K562 (cell line): ENCODE measurements around the gene GALNT12. TPM values are rescaled to one million over a fixed set of nuclear protein-coding genes. Genes with fewer than 3 reads are reported as not detected.

Experiments used
- ADNP ChIP-seq: fragments of 200-800 bp; sonication (Bioruptor generic); IDR thresholded peaks from 2 replicates; pipeline ENCODE4 v1.6.1; 2016; ENCODE audit warnings: missing genetic modification characterization, missing compliant biosample characterization
- CBFA2T2 ChIP-seq: fragments of 450-650 bp; conservative IDR thresholded peaks from 2 replicates; pipeline ENCODE4 v1.6.1; 2017; ENCODE audit warnings: mild to moderate bottlenecking
- CBFA2T3 ChIP-seq: fragments of 450-650 bp; IDR thresholded peaks from 2 replicates; pipeline ENCODE4 v1.6.1; 2017
- CBX1 ChIP-seq: sonication (generic); IDR thresholded peaks from 2 replicates; pipeline ENCODE4 v1.6.1; 2016; ENCODE audit warnings: antibody characterized with exemption, low read depth, mild to moderate bottlenecking
- DMBX1 ChIP-seq: fragments of 250-450 bp; sonication (Bioruptor Pico); IDR thresholded peaks from 2 replicates; pipeline ENCODE4 v1.8.0; 2022; ENCODE audit warnings: inconsistent platforms, mild to moderate bottlenecking, moderate library complexity, borderline replicate concordance
- ELK1 ChIP-seq: sonication (generic); formaldehyde crosslinking; IDR thresholded peaks from 2 replicates; pipeline ENCODE4 v1.8.1; 2022; ENCODE audit warnings: missing genetic modification reagents
- EWSR1 ChIP-seq: fragments of 450-650 bp; IDR thresholded peaks from 2 replicates; pipeline ENCODE4 v1.6.1; 2018; ENCODE audit warnings: borderline replicate concordance, mild to moderate bottlenecking, low read depth, moderate library complexity; ENCODE audit not compliant: partially characterized antibody
- GATAD2A ChIP-seq: fragments of 450-650 bp; IDR thresholded peaks from 2 replicates; pipeline ENCODE4 v1.6.1; 2017
- MAFF ChIP-seq: IDR thresholded peaks from 2 replicates; pipeline ENCODE4 v1.6.1; 2012; ENCODE audit warnings: low read length, improper control_type of control experiment
- MAFK ChIP-seq: IDR thresholded peaks from 2 replicates; pipeline ENCODE4 v1.6.1; 2011; ENCODE audit warnings: low read length, improper control_type of control experiment
- NCOA4 ChIP-seq: fragments of 450-650 bp; IDR thresholded peaks from 2 replicates; pipeline ENCODE4 v1.6.1; 2018; ENCODE audit warnings: mild to moderate bottlenecking; ENCODE audit not compliant: partially characterized antibody
- NEUROD1 ChIP-seq: fragments of 150-350 bp; IDR thresholded peaks from 2 replicates; pipeline ENCODE4 v1.6.1; 2014; ENCODE audit warnings: borderline replicate concordance, low read length, low read depth; ENCODE audit not compliant: partially characterized antibody
- POLR2G ChIP-seq: fragments of 200-400 bp; formaldehyde crosslinking; IDR thresholded peaks from 2 replicates; pipeline ENCODE4 v1.6.1; 2017; ENCODE audit warnings: low read depth, mild to moderate bottlenecking, antibody characterized with exemption, low read length, moderate library complexity
- RBFOX2 ChIP-seq: fragments of 200-400 bp; formaldehyde crosslinking; IDR thresholded peaks from 2 replicates; pipeline ENCODE4 v1.6.1; 2017; ENCODE audit warnings: low read depth, mild to moderate bottlenecking, low read length, moderate library complexity
- TBL1XR1 ChIP-seq, 2 experiments: IDR thresholded peaks; 2 replicates each; pipeline ENCODE4 v1.6.1; 2012; ENCODE audit warnings: improper control_type of control experiment in 2 of 2, low read length in 2 of 2, mild to moderate bottlenecking in 1 of 2
- ZNF133 ChIP-seq: fragments of 250-450 bp; sonication (Bioruptor Pico); IDR thresholded peaks from 2 replicates; pipeline ENCODE4 v1.4.0; 2020; ENCODE audit warnings: mild to moderate bottlenecking
- ZNF347 ChIP-seq: fragments of 450-650 bp; formaldehyde crosslinking; IDR thresholded peaks from 2 replicates; pipeline ENCODE4 v1.4.0; 2020; ENCODE audit warnings: low read depth, mild to moderate bottlenecking, moderate library complexity
- ZNF592 ChIP-seq: fragments of 450-650 bp; IDR thresholded peaks from 2 replicates; pipeline ENCODE4 v1.6.1; 2017; ENCODE audit warnings: antibody characterized with exemption, mild to moderate bottlenecking
- ZNF717 ChIP-seq: fragments of 250-450 bp; sonication (Bioruptor Pico); IDR thresholded peaks from 2 replicates; pipeline ENCODE4 v1.5.0; 2021
- polyA plus RNA-seq, 8 experiments: library from polyadenylated mRNA; depleted of rRNA in 4 of 8; stranded (reverse) in 5 of 8; unstranded in 3 of 8; fragments of >200 nt; fragmentation: Nextera tagmentation in 2 of 8; fragmentation: Illumina TruSeq in 1 of 8; extraction: Ambion mirVana in 2 of 8; extraction: Trizol in 1 of 8; gene quantifications; 2 replicates each; pipeline versions ENCODE4 v1.2.1 to v1.2.3, GENCODE V29; 2011 to 2014; ENCODE audit warnings: inconsistent platforms in 1 of 8, missing spikeins in 1 of 8
- total RNA-seq, 7 experiments: library from RNA; depleted of rRNA in 6 of 7; stranded (reverse); fragments of >200 nt in 6 of 7; fragmentation: Illumina TruSeq in 2 of 7; extraction: Trizol in 2 of 7; gene quantifications; 2 replicates each; pipeline versions ENCODE4 v1.2.1 to v1.2.3, GENCODE V29; 2011 to 2021; ENCODE audit warnings: low replicate concordance in 1 of 7
- TF ChIP-seq, protein P1 (sequence below): fragments of 450-650 bp; formaldehyde crosslinking; IDR thresholded peaks from 2 replicates; pipeline ENCODE4 v1.4.0; 2022; ENCODE audit warnings: missing genetic modification characterization
- TF ChIP-seq, protein P2 (sequence below): sonication (generic); formaldehyde crosslinking; IDR thresholded peaks from 2 replicates; pipeline ENCODE4 v1.8.0; 2022; ENCODE audit warnings: mild to moderate bottlenecking, low read depth, missing genetic modification reagents

GALNT12 gene
- total and polyA plus RNA-seq, 9 of the 15 experiments (the other 6 are each of a cell fraction or from before 2014, with no cell fraction given): 29.7 to 82.9 (median 44.2) TPM

DNA sequence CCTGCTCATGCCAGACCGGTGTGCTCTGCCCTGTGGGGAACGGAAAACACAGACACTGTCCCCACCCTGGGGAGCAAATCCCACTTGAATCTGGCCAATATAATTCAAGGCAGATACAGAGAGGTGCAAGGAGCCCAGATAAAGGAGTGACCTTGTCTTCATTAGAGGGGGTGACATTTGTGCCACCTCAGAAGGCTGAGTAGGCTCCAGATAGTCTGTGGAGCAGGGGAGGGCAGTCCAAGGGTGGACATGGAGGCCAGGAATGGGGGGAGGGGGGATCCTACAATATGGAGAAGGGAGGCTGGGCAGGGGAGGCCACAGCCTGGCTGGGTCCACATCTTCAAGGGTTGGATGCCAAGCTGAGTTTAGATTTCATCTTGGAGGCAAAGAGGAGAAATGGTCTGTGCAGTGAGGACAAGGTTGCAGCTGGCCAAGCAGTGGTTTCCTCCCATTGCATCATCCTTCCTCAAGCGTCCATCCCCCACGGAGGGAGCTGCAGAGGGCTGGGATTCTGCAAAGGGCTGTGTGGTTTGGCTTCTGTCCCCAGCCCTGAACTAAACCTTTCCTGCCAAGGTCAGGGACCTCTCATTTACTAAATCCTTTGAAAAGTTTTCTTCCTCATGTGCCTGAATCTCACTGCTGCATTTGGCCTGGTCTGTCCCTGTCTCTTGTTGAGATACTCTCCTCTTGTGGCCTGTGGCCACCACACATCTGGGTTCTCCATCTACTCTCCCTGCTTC lies 60.1 kb downstream of the GALNT12 start (continued):
- TF ChIP-seq, protein P1, sequence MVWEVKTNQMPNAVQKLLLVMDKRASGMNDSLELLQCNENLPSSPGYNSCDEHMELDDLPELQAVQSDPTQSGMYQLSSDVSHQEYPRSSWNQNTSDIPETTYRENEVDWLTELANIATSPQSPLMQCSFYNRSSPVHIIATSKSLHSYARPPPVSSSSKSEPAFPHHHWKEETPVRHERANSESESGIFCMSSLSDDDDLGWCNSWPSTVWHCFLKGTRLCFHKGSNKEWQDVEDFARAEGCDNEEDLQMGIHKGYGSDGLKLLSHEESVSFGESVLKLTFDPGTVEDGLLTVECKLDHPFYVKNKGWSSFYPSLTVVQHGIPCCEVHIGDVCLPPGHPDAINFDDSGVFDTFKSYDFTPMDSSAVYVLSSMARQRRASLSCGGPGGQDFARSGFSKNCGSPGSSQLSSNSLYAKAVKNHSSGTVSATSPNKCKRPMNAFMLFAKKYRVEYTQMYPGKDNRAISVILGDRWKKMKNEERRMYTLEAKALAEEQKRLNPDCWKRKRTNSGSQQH (CRISPR knock-in tag): 0 out of 2 replicates have a peak, but pooled peaks have one; percentile 55
- no peak for TF ChIP-seq NCOA4
- peak; percentile 73 for TF ChIP-seq RBFOX2
- TF ChIP-seq, protein P2, sequence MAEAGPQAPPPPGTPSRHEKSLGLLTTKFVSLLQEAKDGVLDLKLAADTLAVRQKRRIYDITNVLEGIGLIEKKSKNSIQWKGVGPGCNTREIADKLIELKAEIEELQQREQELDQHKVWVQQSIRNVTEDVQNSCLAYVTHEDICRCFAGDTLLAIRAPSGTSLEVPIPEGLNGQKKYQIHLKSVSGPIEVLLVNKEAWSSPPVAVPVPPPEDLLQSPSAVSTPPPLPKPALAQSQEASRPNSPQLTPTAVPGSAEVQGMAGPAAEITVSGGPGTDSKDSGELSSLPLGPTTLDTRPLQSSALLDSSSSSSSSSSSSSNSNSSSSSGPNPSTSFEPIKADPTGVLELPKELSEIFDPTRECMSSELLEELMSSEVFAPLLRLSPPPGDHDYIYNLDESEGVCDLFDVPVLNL (CRISPR knock-in tag): no peak
- peak; percentile 51; the same call in 1 of the 2 replicates for TF ChIP-seq CBX1
- no peak for TF ChIP-seq ADNP (tag)
- peak; percentile 97 for TF ChIP-seq ZNF592
- no peak; the same call in 1 of the 2 replicates for TF ChIP-seq CBFA2T2
- TF ChIP-seq NEUROD1: peak; percentile 82
- no peak for TF ChIP-seq EWSR1
- no peak for TF ChIP-seq GATAD2A
- no peak for TF ChIP-seq MAFF
- TF ChIP-seq ELK1: no peak
- no peak for TF ChIP-seq ZNF717 (CRISPR knock-in tag)
- TF ChIP-seq ZNF347 (CRISPR knock-in tag): no peak
- TF ChIP-seq ZNF133 (CRISPR knock-in tag): peak; percentile 67; the same call in 1 of the 2 replicates
- TF ChIP-seq POLR2G: peak; percentile 47; the same call in 1 of the 2 replicates
- TF ChIP-seq CBFA2T3: peak; percentile 49
- TF ChIP-seq TBL1XR1 (IDR thresholded peaks at IDR 0.05; ENCODE audit: low read length in 2 of 2): peak in 1 of 2 experiments; percentile 82; a peak in 2 of 4 replicates
- no peak for TF ChIP-seq MAFK
- peak; percentile 98 for TF ChIP-seq DMBX1
